Neural cell (in vitro differentiated cells): ENCODE data around the gene PHACTR4.
"Not testable (repeated sequence)": the region's sequence is repeated elsewhere in the genome, so short reads cannot be mapped to it uniquely, and the experiment has no call there.

ENCODE experiments used
- EP300 ChIP-seq: fragments of 450-650 bp; conservative IDR thresholded peaks from 2 replicates; pipeline ENCODE4 v1.6.1; 2014; ENCODE audit warnings: antibody characterized with exemption, mild to moderate bottlenecking, moderate library complexity; ENCODE audit not compliant: poor library complexity, severe bottlenecking
- EZH2 ChIP-seq: fragments of 200-600, 300-800 bp; shearing (Covaris generic), sonication (generic); IDR thresholded peaks from 2 replicates; pipeline ENCODE4 v1.6.1; 2014; ENCODE audit warnings: antibody characterized with exemption, low read length, borderline replicate concordance, mild to moderate bottlenecking; ENCODE audit not compliant: insufficient read depth, poor library complexity, severe bottlenecking
- MXI1 ChIP-seq: fragments of 450-650 bp; conservative IDR thresholded peaks from 2 replicates; pipeline ENCODE4 v1.6.1; 2014; ENCODE audit warnings: antibody characterized with exemption, mild to moderate bottlenecking; ENCODE audit not compliant: poor library complexity, severe bottlenecking
- POLR2AphosphoS5 ChIP-seq: IDR thresholded peaks from 2 replicates; pipeline ENCODE4 v1.6.1; 2012
- RAD21 ChIP-seq: fragments of 450-650 bp; conservative IDR thresholded peaks from 2 replicates; pipeline ENCODE4 v1.6.1; 2014; ENCODE audit warnings: antibody characterized with exemption, mild to moderate bottlenecking, moderate library complexity
- TAF1 ChIP-seq: IDR thresholded peaks from 2 replicates; pipeline ENCODE4 v1.6.1; 2012; ENCODE audit warnings: low read depth
- TF ChIP-seq, protein P1 (sequence below): fragments of 450-650 bp; IDR thresholded peaks from 2 replicates; pipeline ENCODE4 v1.5.1; 2014; ENCODE audit warnings: antibody characterized with exemption, mild to moderate bottlenecking, moderate library complexity; ENCODE audit not compliant: poor library complexity, severe bottlenecking
- TF ChIP-seq, protein P2 (sequence below): IDR thresholded peaks from 2 replicates; pipeline ENCODE4 v1.6.1; 2012; ENCODE audit warnings: borderline replicate concordance

DNA sequence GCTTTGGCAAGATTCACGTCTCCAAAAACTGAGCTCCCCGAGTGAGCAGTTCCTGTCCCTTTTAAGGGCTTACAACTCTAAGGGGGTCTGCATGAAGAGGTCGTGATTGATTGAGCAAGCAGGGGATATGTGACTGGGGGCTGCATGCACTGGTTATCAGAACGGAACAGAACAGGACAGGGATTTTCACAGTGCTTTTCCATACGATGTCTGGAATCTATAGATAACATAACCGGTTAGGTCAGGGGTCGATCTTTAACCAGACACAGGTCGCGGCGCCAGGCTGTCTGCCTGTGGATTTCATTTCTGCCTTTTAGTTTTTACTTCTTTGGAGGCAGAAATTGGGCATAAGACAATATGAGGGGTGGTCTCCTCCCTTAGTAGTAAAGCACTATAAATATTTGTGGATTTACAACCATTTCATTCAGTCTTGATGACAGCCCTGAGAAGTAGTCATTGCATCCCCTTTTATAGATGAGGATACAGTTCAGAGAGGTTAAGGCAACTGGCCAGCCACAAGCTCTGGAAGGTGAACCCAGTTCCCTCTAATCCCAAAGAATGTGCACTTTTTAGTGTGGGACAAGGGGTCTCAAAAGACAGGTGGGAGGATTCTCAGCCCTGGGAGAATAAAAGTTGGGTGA, 155.6 kb downstream of the PHACTR4 start:
- TF ChIP-seq RAD21, EP300, EZH2, POLR2AphosphoS5, MXI1, TAF1: not testable (repeated sequence)
- TF ChIP-seq, protein P1, sequence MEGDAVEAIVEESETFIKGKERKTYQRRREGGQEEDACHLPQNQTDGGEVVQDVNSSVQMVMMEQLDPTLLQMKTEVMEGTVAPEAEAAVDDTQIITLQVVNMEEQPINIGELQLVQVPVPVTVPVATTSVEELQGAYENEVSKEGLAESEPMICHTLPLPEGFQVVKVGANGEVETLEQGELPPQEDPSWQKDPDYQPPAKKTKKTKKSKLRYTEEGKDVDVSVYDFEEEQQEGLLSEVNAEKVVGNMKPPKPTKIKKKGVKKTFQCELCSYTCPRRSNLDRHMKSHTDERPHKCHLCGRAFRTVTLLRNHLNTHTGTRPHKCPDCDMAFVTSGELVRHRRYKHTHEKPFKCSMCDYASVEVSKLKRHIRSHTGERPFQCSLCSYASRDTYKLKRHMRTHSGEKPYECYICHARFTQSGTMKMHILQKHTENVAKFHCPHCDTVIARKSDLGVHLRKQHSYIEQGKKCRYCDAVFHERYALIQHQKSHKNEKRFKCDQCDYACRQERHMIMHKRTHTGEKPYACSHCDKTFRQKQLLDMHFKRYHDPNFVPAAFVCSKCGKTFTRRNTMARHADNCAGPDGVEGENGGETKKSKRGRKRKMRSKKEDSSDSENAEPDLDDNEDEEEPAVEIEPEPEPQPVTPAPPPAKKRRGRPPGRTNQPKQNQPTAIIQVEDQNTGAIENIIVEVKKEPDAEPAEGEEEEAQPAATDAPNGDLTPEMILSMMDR, result not testable (repeated sequence)
- TF ChIP-seq, protein P2, sequence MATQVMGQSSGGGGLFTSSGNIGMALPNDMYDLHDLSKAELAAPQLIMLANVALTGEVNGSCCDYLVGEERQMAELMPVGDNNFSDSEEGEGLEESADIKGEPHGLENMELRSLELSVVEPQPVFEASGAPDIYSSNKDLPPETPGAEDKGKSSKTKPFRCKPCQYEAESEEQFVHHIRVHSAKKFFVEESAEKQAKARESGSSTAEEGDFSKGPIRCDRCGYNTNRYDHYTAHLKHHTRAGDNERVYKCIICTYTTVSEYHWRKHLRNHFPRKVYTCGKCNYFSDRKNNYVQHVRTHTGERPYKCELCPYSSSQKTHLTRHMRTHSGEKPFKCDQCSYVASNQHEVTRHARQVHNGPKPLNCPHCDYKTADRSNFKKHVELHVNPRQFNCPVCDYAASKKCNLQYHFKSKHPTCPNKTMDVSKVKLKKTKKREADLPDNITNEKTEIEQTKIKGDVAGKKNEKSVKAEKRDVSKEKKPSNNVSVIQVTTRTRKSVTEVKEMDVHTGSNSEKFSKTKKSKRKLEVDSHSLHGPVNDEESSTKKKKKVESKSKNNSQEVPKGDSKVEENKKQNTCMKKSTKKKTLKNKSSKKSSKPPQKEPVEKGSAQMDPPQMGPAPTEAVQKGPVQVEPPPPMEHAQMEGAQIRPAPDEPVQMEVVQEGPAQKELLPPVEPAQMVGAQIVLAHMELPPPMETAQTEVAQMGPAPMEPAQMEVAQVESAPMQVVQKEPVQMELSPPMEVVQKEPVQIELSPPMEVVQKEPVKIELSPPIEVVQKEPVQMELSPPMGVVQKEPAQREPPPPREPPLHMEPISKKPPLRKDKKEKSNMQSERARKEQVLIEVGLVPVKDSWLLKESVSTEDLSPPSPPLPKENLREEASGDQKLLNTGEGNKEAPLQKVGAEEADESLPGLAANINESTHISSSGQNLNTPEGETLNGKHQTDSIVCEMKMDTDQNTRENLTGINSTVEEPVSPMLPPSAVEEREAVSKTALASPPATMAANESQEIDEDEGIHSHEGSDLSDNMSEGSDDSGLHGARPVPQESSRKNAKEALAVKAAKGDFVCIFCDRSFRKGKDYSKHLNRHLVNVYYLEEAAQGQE, result not testable (repeated sequence)
